HG02610 (cell line): ENCODE measurements around the gene ANKUB1.

ENCODE experiments used
- ATAC-seq: cut with Tn5 transposase; IDR thresholded peaks from one replicate; pipeline ENCODE4 v1.9.1; 2021; ENCODE audit warnings: mild to moderate bottlenecking, moderate library complexity; ENCODE audit not compliant: unreplicated experiment

Gene ANKUB1

GRCh38 chr3:149810846-149811245 lies 18.5 kb upstream of the ANKUB1 start:
- ATAC-seq, result no peak

GRCh38 chr3:149809699-149810098 lies 17.3 kb upstream of the ANKUB1 start:
- ATAC-seq, result no peak

GRCh38 chr3:149808209-149808829 lies 16.0 kb upstream of the ANKUB1 start:
- ATAC-seq, result no peak

- no peak for ATAC-seq
These were observed 13.9 kb upstream of the ANKUB1 start for GRCh38 chr3:149806171-149806778.

GRCh38 chr3:149801639-149802038 lies 9.3 kb upstream of the ANKUB1 start:
- no peak for ATAC-seq

- no peak for ATAC-seq
These were observed 8.8 kb upstream of the ANKUB1 start for GRCh38 chr3:149801195-149801594.

- ATAC-seq, result no peak
These were observed 8.3 kb upstream of the ANKUB1 start for GRCh38 chr3:149800693-149801092.

- ATAC-seq, result no peak
These were observed 3.7 kb upstream of the ANKUB1 start for GRCh38 chr3:149796026-149796425.

GRCh38 chr3:149790698-149791097 lies 1.7 kb downstream of the ANKUB1 start:
- ATAC-seq, result no peak

GRCh38 chr3:149790268-149790667 lies 2.1 kb downstream of the ANKUB1 start:
- no peak for ATAC-seq

GRCh38 chr3:149784064-149784704 lies 8.2 kb downstream of the ANKUB1 start:
- ATAC-seq, result no peak

GRCh38 chr3:149783576-149783975 lies 8.8 kb downstream of the ANKUB1 start:
- ATAC-seq, result no peak

- no peak for ATAC-seq
These were observed 10.6 kb downstream of the ANKUB1 start for GRCh38 chr3:149781741-149782140.

GRCh38 chr3:149781211-149781610 lies 11.1 kb downstream of the ANKUB1 start:
- ATAC-seq, result no peak

- ATAC-seq, result no peak
These were observed 14.7 kb downstream of the ANKUB1 start for GRCh38 chr3:149777414-149778214.

- no peak for ATAC-seq
These were observed 16.2 kb downstream of the ANKUB1 start for GRCh38 chr3:149776170-149776569.

GRCh38 chr3:149772861-149773260 lies 19.5 kb downstream of the ANKUB1 start:
- ATAC-seq, result no peak

GRCh38 chr3:149771652-149772271 lies 20.6 kb downstream of the ANKUB1 start:
- ATAC-seq, result no peak

GRCh38 chr3:149770246-149770645 lies 22.1 kb downstream of the ANKUB1 start:
- no peak for ATAC-seq

GRCh38 chr3:149768704-149769103 lies 23.6 kb downstream of the ANKUB1 start:
- no peak for ATAC-seq

- ATAC-seq, result no peak
These were observed 24.6 kb downstream of the ANKUB1 start for GRCh38 chr3:149767720-149768119.
